Prostate gland (tissue), 2 donors: ENCODE data around the gene HSPE1.

Experiments
- POLR2A ChIP-seq: fragments of 450-650 bp; IDR thresholded peaks from one replicate; pipeline ENCODE4 v1.6.1; 2016; ENCODE audit warnings: antibody characterized with exemption, mild to moderate bottlenecking
- TF ChIP-seq, protein P1 (sequence below), 4 experiments: fragments of 200-600 bp in 2 of 4; fragments of 450-650 bp in 2 of 4; sonication (generic) in 2 of 4; IDR thresholded peaks; 1 replicate in 3 of 4; 2 replicates in 1 of 4; pipeline ENCODE4 v1.5.1; 2016 to 2019; ENCODE audit warnings: antibody characterized with exemption in 4 of 4, mild to moderate bottlenecking in 2 of 4, moderate library complexity in 2 of 4

DNA sequence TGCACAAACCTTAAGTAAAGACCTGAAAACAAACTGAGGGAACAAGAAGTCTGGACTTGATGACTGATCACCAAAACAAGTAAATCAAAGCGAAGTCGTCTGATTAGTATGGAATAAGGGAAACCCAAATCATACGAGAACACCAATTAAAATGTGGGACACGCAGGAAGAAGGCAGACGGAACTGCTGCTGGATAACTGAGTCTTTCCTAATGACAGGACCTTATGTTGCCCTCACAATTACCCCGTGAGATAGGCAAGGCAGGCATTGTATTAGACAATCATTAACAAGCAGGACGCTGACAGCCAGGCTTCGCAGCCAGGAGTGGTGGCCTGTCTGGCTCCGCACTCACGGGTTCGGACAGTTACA, 47.4 kb upstream of the HSPE1 start:
- no peak for TF ChIP-seq POLR2A
- TF ChIP-seq, protein P1, sequence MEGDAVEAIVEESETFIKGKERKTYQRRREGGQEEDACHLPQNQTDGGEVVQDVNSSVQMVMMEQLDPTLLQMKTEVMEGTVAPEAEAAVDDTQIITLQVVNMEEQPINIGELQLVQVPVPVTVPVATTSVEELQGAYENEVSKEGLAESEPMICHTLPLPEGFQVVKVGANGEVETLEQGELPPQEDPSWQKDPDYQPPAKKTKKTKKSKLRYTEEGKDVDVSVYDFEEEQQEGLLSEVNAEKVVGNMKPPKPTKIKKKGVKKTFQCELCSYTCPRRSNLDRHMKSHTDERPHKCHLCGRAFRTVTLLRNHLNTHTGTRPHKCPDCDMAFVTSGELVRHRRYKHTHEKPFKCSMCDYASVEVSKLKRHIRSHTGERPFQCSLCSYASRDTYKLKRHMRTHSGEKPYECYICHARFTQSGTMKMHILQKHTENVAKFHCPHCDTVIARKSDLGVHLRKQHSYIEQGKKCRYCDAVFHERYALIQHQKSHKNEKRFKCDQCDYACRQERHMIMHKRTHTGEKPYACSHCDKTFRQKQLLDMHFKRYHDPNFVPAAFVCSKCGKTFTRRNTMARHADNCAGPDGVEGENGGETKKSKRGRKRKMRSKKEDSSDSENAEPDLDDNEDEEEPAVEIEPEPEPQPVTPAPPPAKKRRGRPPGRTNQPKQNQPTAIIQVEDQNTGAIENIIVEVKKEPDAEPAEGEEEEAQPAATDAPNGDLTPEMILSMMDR (IDR thresholded peaks at IDR 0.05), result no peak
